CD8-positive, alpha-beta memory T cell (primary cell): ENCODE results near the gene CD99L2. TPM values are rescaled to one million over a fixed set of nuclear protein-coding genes. Genes with fewer than 3 reads are reported as not detected.

Experiments used
- CTCF ChIA-PET: fragments of 350-600 bp; sonication (Branson Sonifier 250); formaldehyde crosslinking; loops from one replicate; lab custom pipeline; 2021; ENCODE audit warnings: antibody characterized with exemption; lab: Charles Lee
- POLR2A ChIA-PET: fragments of 350-600 bp; sonication (Branson Sonifier 250); formaldehyde crosslinking; loops from one replicate; lab custom pipeline; 2021; ENCODE audit warnings: antibody characterized with exemption; lab: Charles Lee
- DNase-seq, 5 donors: peaks; one replicate each; pipeline versions ENCODE4 v3.0.0 to v3.0.0-alpha.2; 2020 to 2022; ENCODE audit warnings: mixed read lengths in 1 of 5
- H3K27ac ChIP-seq: one replicate; pipeline ENCODE4 v1.7.0; 2013; ENCODE audit warnings: low read depth, mild to moderate bottlenecking, low read length, moderate library complexity
- H3K27me3 ChIP-seq: 2 replicates; pipeline ENCODE4 v1.7.0; 2013; ENCODE audit warnings: low read length, mild to moderate bottlenecking; ENCODE audit not compliant: insufficient read depth, poor library complexity, severe bottlenecking
- H3K36me3 ChIP-seq: 2 replicates; pipeline ENCODE4 v1.7.0; 2013; ENCODE audit warnings: mild to moderate bottlenecking, low read length, moderate library complexity; ENCODE audit not compliant: insufficient read depth
- H3K4me1 ChIP-seq: 2 replicates; pipeline ENCODE4 v1.7.0; 2013; ENCODE audit warnings: mild to moderate bottlenecking, low read length, moderate library complexity; ENCODE audit not compliant: insufficient read depth
- H3K4me3 ChIP-seq: 2 replicates; pipeline ENCODE4 v1.7.0; 2013; ENCODE audit warnings: mild to moderate bottlenecking, low read length
- H3K9me3 ChIP-seq: 2 replicates; pipeline ENCODE4 v1.7.0; 2013; ENCODE audit warnings: mild to moderate bottlenecking, low read length
- H3K27ac Mint-ChIP-seq, 8 donors: one replicate each; pipeline ENCODE4 v1.8.0; 2020 to 2021; ENCODE audit warnings: mixed read lengths in 8 of 8, mild to moderate bottlenecking in 6 of 8, inconsistent platforms in 3 of 8, moderate library complexity in 3 of 8
- H3K27me3 Mint-ChIP-seq, 2 donors: one replicate each; pipeline ENCODE4 v1.8.0; 2020 to 2021; ENCODE audit warnings: mixed read lengths in 2 of 2, mild to moderate bottlenecking in 1 of 2, moderate library complexity in 1 of 2
- H3K36me3 Mint-ChIP-seq, 3 donors: one replicate each; pipeline ENCODE4 v1.8.0; 2020 to 2021; ENCODE audit warnings: mixed read lengths in 3 of 3, inconsistent platforms in 1 of 3, mild to moderate bottlenecking in 1 of 3
- H3K4me1 Mint-ChIP-seq, 3 donors: one replicate each; pipeline ENCODE4 v1.8.0; 2020 to 2021; ENCODE audit warnings: mixed read lengths in 3 of 3, inconsistent platforms in 1 of 3, mild to moderate bottlenecking in 1 of 3
- H3K4me3 Mint-ChIP-seq, 7 donors: one replicate each; pipeline ENCODE4 v1.8.0; 2020 to 2021; ENCODE audit warnings: mixed read lengths in 7 of 7, mild to moderate bottlenecking in 6 of 7, moderate library complexity in 4 of 7, inconsistent platforms in 2 of 7
- H3K9me3 Mint-ChIP-seq, 5 donors: one replicate each; pipeline ENCODE4 v1.8.0; 2020 to 2022; ENCODE audit warnings: mixed read lengths in 5 of 5, mild to moderate bottlenecking in 3 of 5, moderate library complexity in 2 of 5, inconsistent platforms in 1 of 5
- polyA plus RNA-seq: library from polyadenylated mRNA; unstranded; fragments of 300-500 nt; fragmentation: Illumina TruSeq; gene quantifications from one replicate; pipeline ENCODE4 v1.2.3, GENCODE V29; 2021
- total RNA-seq, 2 experiments: library from RNA; stranded (reverse); gene quantifications; one replicate each; pipeline ENCODE4 v1.2.3, GENCODE V29; 2021

The CD99L2 gene
- total RNA-seq (10 to 100 TPM; 13.7 to 14.7 TPM), polyA plus RNA-seq (15.9 TPM)

DNA sequence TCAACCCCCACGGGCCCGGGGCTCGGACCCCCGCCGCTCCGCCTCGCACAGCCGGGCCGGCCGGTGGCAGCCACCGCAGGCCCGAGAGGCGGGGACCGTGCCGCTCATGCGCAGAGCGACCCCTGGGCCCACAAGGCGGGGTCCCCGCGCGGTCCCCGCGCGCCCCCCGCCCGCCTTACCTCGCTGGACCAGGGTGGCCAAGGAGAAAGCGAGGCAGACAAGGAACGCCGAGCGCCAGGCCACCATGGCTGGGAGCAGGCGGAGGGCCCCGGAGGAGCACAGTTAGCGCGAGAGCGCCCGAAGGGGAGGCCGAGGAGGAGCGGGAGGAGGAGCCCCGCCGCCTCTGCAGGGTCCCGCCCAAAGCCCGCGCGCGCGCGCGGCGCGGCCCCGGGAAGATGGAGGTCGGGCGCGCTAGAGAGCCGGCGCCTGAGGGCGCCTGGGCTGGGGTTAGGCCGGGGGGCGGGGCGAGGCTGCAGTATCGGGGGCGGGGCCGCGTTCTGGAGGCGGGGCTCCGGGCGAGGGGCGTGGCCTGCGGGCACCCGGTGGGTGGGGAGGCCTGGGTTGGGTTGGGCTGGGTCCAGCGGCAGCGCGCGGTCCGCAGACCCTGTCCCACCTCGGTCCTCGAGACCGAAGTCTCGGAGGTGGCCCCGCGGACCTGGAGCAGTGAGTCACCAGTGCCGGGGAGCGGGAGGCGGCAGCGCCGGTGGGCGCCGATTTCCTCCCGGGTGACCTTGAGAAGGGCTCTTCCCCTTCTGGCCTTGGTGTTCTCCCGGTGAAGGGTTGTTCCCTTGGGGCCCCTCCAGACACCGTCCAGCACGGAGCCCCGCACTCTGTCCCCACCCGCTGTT is at the start of gene CD99L2:
Gene CD99L2, minus strand, starts transcription at position 326 of the 848 bp plus-strand sequence. Its CDS starts 80 bp downstream, at position 246.
- CTCF ChIA-PET = no interaction called here

DNA sequence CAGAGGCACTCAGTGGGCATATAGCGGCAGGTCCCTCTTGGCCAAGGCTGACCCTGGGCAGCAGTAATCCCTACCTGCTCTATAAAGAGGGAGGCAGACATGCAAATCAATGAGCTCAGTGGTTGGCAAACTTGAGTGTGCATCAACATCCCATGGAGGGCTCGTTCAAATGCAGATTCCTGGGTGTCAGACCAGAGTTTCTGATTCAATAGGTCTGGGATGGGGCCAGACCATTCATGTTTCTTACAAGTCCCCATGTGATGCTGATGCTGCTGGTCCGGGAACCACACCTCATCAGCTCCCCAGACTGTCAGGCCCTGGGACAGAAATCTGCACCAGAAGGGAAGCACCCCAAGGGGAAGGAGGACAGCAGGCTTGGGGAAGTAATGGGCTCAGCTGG is 45.8 kb upstream of the CD99L2 start:
- no peaks in the 10 kb centered on the region for H3K36me3 ChIP-seq
- no peak for DNase-seq
- Mint-ChIP-seq H3K4me1 (no peaks in the 10 kb centered on the region), H3K36me3 (no peaks in the 10 kb centered on the region), H3K4me3 (no peak overlapping the region), H3K27ac (no peak overlapping the region), H3K9me3 (no peaks in the 10 kb centered on the region), H3K27me3 (peaks cover 7 to 11% of the 10 kb centered on the region in 2 donors)
- H3K27ac ChIP-seq = no peak overlapping the region
- no peaks in the 10 kb centered on the region for H3K9me3 ChIP-seq
- H3K27me3 ChIP-seq = no peaks in the 10 kb centered on the region
- H3K4me3 ChIP-seq = no peak overlapping the region
- ChIA-PET CTCF (no interaction called here), POLR2A (no interaction called here)
- H3K4me1 ChIP-seq = no peaks in the 10 kb centered on the region

More for the DNA sequence above, at the start of gene CD99L2:
- no peaks in the 10 kb centered on the region for H3K9me3 Mint-ChIP-seq
- H3K4me3 Mint-ChIP-seq = peak within 1 kb of the TSS; percentile 86 to 96 (median 91)
- H3K27me3 Mint-ChIP-seq = peaks cover 3 to 6% of the 10 kb centered on the region in 2 donors
- peak within 1 kb of the TSS; percentile 54 for H3K27ac ChIP-seq
- peak within 1 kb of the TSS in 7 of 8 donors; percentile 60 to 86 (median 79) for H3K27ac Mint-ChIP-seq
- no peaks in the 10 kb centered on the region for H3K27me3 ChIP-seq
- peak within 1 kb of the TSS; percentile 55 for H3K4me3 ChIP-seq
- H3K4me1 Mint-ChIP-seq = peaks cover 2 to 14% (median 12%) of the 10 kb centered on the region in 3 donors
- H3K9me3 ChIP-seq = no peaks in the 10 kb centered on the region
- peaks cover 6% of the 10 kb centered on the region for H3K4me1 ChIP-seq
- H3K36me3 ChIP-seq = no peaks in the 10 kb centered on the region
- DNase-seq = peak; percentile 81 to 92 (median 84)
- POLR2A ChIA-PET = no interaction called here
- H3K36me3 Mint-ChIP-seq = peaks cover 0 to 2% (median 0%) of the 10 kb centered on the region in 3 donors

DNA sequence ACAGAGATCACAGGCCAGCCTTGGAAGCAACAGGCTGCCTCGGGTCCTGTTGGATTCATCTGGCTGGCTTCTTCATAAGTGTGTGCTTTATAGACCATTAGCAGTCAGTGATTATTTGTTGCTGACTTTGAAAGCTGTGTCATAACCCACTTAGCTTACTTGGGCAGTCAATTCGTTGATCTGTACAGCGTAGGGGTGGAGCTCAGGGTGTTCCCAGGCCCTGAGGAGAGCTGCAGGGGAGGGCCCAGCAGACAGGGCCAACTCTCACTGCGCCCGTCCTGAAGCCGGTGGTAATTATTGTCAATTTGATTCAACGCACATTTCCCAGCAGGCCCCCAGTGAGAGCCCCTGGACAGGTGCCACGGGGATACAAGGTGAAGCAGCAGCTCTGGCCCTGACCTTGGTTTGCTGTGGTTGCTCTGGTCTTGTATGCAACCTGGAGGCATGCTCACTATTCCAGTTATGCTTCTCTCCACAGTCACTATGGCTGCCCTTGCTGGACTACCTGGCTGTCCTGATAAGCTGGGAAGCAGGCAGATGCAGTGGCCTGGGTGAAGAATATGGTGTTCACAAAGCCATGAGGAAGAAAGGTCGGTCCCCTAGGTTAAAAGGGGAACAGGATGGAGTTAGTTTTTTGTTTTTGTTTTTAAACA is 44.6 kb upstream of the CD99L2 start:
- no peaks in the 10 kb centered on the region for H3K9me3 ChIP-seq
- no peak overlapping the region for H3K4me3 ChIP-seq
- H3K27ac ChIP-seq = no peak overlapping the region
- H3K36me3 Mint-ChIP-seq = no peaks in the 10 kb centered on the region
- no peak for DNase-seq
- peak overlapping the region in 1 of 8 donors; percentile 46 for H3K27ac Mint-ChIP-seq
- no peaks in the 10 kb centered on the region for H3K4me1 Mint-ChIP-seq
- no peaks in the 10 kb centered on the region for H3K4me1 ChIP-seq
- H3K36me3 ChIP-seq = no peaks in the 10 kb centered on the region
- ChIA-PET POLR2A (no interaction called here), CTCF (no interaction called here)
- H3K9me3 Mint-ChIP-seq = no peaks in the 10 kb centered on the region
- H3K27me3 Mint-ChIP-seq = peaks cover 7 to 9% of the 10 kb centered on the region in 2 donors
- H3K4me3 Mint-ChIP-seq = no peak overlapping the region
- H3K27me3 ChIP-seq = no peaks in the 10 kb centered on the region

GRCh38 chrX:150941580-150941979 is 43.1 kb upstream of the CD99L2 start:
- Mint-ChIP-seq H3K27me3 (peaks cover 0 to 6% of the 10 kb centered on the region in 2 donors), H3K9me3 (no peaks in the 10 kb centered on the region), H3K36me3 (no peaks in the 10 kb centered on the region), H3K27ac (no peak overlapping the region), H3K4me3 (no peak overlapping the region), H3K4me1 (no peaks in the 10 kb centered on the region)
- H3K36me3 ChIP-seq = no peaks in the 10 kb centered on the region
- no peak overlapping the region for H3K27ac ChIP-seq
- H3K4me3 ChIP-seq = no peak overlapping the region
- H3K27me3 ChIP-seq = no peaks in the 10 kb centered on the region
- no peaks in the 10 kb centered on the region for H3K4me1 ChIP-seq
- ChIA-PET CTCF (no interaction called here), POLR2A (no interaction called here)
- DNase-seq = no peak
- H3K9me3 ChIP-seq = no peaks in the 10 kb centered on the region

- H3K4me1 ChIP-seq = no peaks in the 10 kb centered on the region
- H3K27ac ChIP-seq = no peak overlapping the region
- Mint-ChIP-seq H3K27ac (no peak overlapping the region), H3K27me3 (peaks cover 0 to 6% of the 10 kb centered on the region in 2 donors), H3K4me1 (no peaks in the 10 kb centered on the region), H3K9me3 (no peaks in the 10 kb centered on the region), H3K36me3 (no peaks in the 10 kb centered on the region), H3K4me3 (no peak overlapping the region)
- no peak overlapping the region for H3K4me3 ChIP-seq
- H3K27me3 ChIP-seq = no peaks in the 10 kb centered on the region
- H3K36me3 ChIP-seq = no peaks in the 10 kb centered on the region
- ChIA-PET POLR2A (no interaction called here), CTCF (no interaction called here)
- DNase-seq = no peak
- H3K9me3 ChIP-seq = no peaks in the 10 kb centered on the region
Observed at GRCh38 chrX:150940844-150941495, 42.5 kb upstream of the CD99L2 start.

GRCh38 chrX:150936556-150936955 is 38.1 kb upstream of the CD99L2 start:
- Mint-ChIP-seq H3K4me1 (no peaks in the 10 kb centered on the region), H3K27me3 (peaks cover 6 to 16% of the 10 kb centered on the region in 2 donors), H3K36me3 (no peaks in the 10 kb centered on the region), H3K27ac (no peak overlapping the region), H3K9me3 (no peaks in the 10 kb centered on the region), H3K4me3 (no peak overlapping the region)
- Histone ChIP-seq H3K4me1 (no peaks in the 10 kb centered on the region), H3K27ac (no peak overlapping the region), H3K36me3 (no peaks in the 10 kb centered on the region), H3K4me3 (no peak overlapping the region), H3K9me3 (no peaks in the 10 kb centered on the region), H3K27me3 (no peaks in the 10 kb centered on the region)
- no peak for DNase-seq
- POLR2A ChIA-PET = no interaction called here
- CTCF ChIA-PET = no interaction called here

- no peak for DNase-seq
- Mint-ChIP-seq H3K27me3 (peaks cover 9 to 14% of the 10 kb centered on the region in 2 donors), H3K4me3 (no peak overlapping the region), H3K36me3 (no peaks in the 10 kb centered on the region), H3K4me1 (no peaks in the 10 kb centered on the region), H3K9me3 (no peaks in the 10 kb centered on the region), H3K27ac (no peak overlapping the region)
- no peaks in the 10 kb centered on the region for H3K36me3 ChIP-seq
- H3K9me3 ChIP-seq = no peaks in the 10 kb centered on the region
- H3K4me1 ChIP-seq = no peaks in the 10 kb centered on the region
- ChIA-PET POLR2A (no interaction called here), CTCF (no interaction called here)
- H3K4me3 ChIP-seq = no peak overlapping the region
- no peak overlapping the region for H3K27ac ChIP-seq
- no peaks in the 10 kb centered on the region for H3K27me3 ChIP-seq
Observed at GRCh38 chrX:150935467-150935866, 37.0 kb upstream of the CD99L2 start.

GRCh38 chrX:150934453-150934852 is 36.0 kb upstream of the CD99L2 start:
- ChIA-PET CTCF (no interaction called here), POLR2A (no interaction called here)
- Mint-ChIP-seq H3K4me3 (no peak overlapping the region), H3K27ac (no peak overlapping the region), H3K27me3 (peaks cover 9 to 17% of the 10 kb centered on the region in 2 donors), H3K9me3 (no peaks in the 10 kb centered on the region), H3K4me1 (no peaks in the 10 kb centered on the region), H3K36me3 (no peaks in the 10 kb centered on the region)
- Histone ChIP-seq H3K36me3 (no peaks in the 10 kb centered on the region), H3K4me3 (no peak overlapping the region), H3K27ac (no peak overlapping the region), H3K27me3 (no peaks in the 10 kb centered on the region), H3K4me1 (no peaks in the 10 kb centered on the region), H3K9me3 (no peaks in the 10 kb centered on the region)
- DNase-seq = no peak
